ENCODE data around the gene TANC1. TPM values are rescaled to one million over a fixed set of nuclear protein-coding genes. Genes with fewer than 3 reads are reported as not detected.

TANC1 gene
- total RNA-seq, 1 experiment from 2014 or later: not detected

- Histone ChIP-seq H3K9ac (ENCODE audit: low read length) (no peak overlapping the region), H3K9me3 (ENCODE audit: low read length) (no peaks in the 10 kb centered on the region), H4K20me1 (ENCODE audit: insufficient read depth, low read depth, low read length) (no peaks in the 10 kb centered on the region), H3K36me3 (ENCODE audit: insufficient read depth, low read length) (no peaks in the 10 kb centered on the region), H2AFZ (ENCODE audit: low read length) (no peak overlapping the region), H3K4me2 (ENCODE audit: low read depth, low read length, poor library complexity, severe bottlenecking) (no peak overlapping the region), H3K79me2 (ENCODE audit: low read length) (no peaks in the 10 kb centered on the region), H3K4me3 (ENCODE audit: low read length) (no peak overlapping the region), H3K9me2 (replicated peaks; ENCODE audit: insufficient read depth, low read length) (no peaks in the 10 kb centered on the region), H3K27ac (ENCODE audit: low read length) (no peak overlapping the region), H3K4me1 (ENCODE audit: low read length) (no peaks in the 10 kb centered on the region), H3K27me3 (ENCODE audit: low read length) (no peaks in the 10 kb centered on the region)
- DNase-seq: no peak
Measured at GRCh38 chr2:159119652-159120257, 151.3 kb downstream of the TANC1 start.

- H3K36me3 ChIP-seq (ENCODE audit: insufficient read depth, low read length): no peaks in the 10 kb centered on the region
- H3K9ac ChIP-seq (ENCODE audit: low read length): no peak overlapping the region
- no peaks in the 10 kb centered on the region for H3K9me3 ChIP-seq (ENCODE audit: low read length)
- no peak overlapping the region for H3K4me3 ChIP-seq (ENCODE audit: low read length)
- H3K27me3 ChIP-seq (ENCODE audit: low read length): no peaks in the 10 kb centered on the region
- H4K20me1 ChIP-seq (ENCODE audit: insufficient read depth, low read depth, low read length): no peaks in the 10 kb centered on the region
- no peak overlapping the region for H3K4me2 ChIP-seq (ENCODE audit: low read depth, low read length, poor library complexity, severe bottlenecking)
- DNase-seq: no peak
- no peaks in the 10 kb centered on the region for H3K4me1 ChIP-seq (ENCODE audit: low read length)
- H3K27ac ChIP-seq (ENCODE audit: low read length): no peak overlapping the region
- H2AFZ ChIP-seq (ENCODE audit: low read length): no peak overlapping the region
- H3K9me2 ChIP-seq (replicated peaks; ENCODE audit: insufficient read depth, low read length): no peaks in the 10 kb centered on the region
- H3K79me2 ChIP-seq (ENCODE audit: low read length): no peaks in the 10 kb centered on the region
Measured at GRCh38 chr2:159123786-159124185, 155.3 kb downstream of the TANC1 start.

- no peak for DNase-seq
- H3K79me2 ChIP-seq (ENCODE audit: low read length): no peaks in the 10 kb centered on the region
Measured at GRCh38 chr2:159124441-159124911, 156.0 kb downstream of the TANC1 start.

GRCh38 chr2:159124931-159125467 lies 156.6 kb downstream of the TANC1 start:
- no peaks in the 10 kb centered on the region for H3K27me3 ChIP-seq (ENCODE audit: low read length)
- no peaks in the 10 kb centered on the region for H3K4me1 ChIP-seq (ENCODE audit: low read length)
- DNase-seq: no peak
- H2AFZ ChIP-seq (ENCODE audit: low read length): no peak overlapping the region
- H3K79me2 ChIP-seq (ENCODE audit: low read length): no peaks in the 10 kb centered on the region
- no peak overlapping the region for H3K4me2 ChIP-seq (ENCODE audit: low read depth, low read length, poor library complexity, severe bottlenecking)
- no peaks in the 10 kb centered on the region for H4K20me1 ChIP-seq (ENCODE audit: insufficient read depth, low read depth, low read length)
- no peak overlapping the region for H3K27ac ChIP-seq (ENCODE audit: low read length)
- H3K9me3 ChIP-seq (ENCODE audit: low read length): no peaks in the 10 kb centered on the region
- H3K9me2 ChIP-seq (replicated peaks; ENCODE audit: insufficient read depth, low read length): no peaks in the 10 kb centered on the region
- H3K36me3 ChIP-seq (ENCODE audit: insufficient read depth, low read length): no peaks in the 10 kb centered on the region
- no peak overlapping the region for H3K4me3 ChIP-seq (ENCODE audit: low read length)
- no peak overlapping the region for H3K9ac ChIP-seq (ENCODE audit: low read length)

More at GRCh38 chr2:159124441-159124911, 156.0 kb downstream of the TANC1 start:
- Histone ChIP-seq H4K20me1 (ENCODE audit: insufficient read depth, low read depth, low read length) (no peaks in the 10 kb centered on the region), H3K27ac (ENCODE audit: low read length) (no peak overlapping the region), H3K9me2 (replicated peaks; ENCODE audit: insufficient read depth, low read length) (no peaks in the 10 kb centered on the region), H3K4me1 (ENCODE audit: low read length) (no peaks in the 10 kb centered on the region), H3K9ac (ENCODE audit: low read length) (no peak overlapping the region), H3K36me3 (ENCODE audit: insufficient read depth, low read length) (no peaks in the 10 kb centered on the region), H3K9me3 (ENCODE audit: low read length) (no peaks in the 10 kb centered on the region), H3K27me3 (ENCODE audit: low read length) (no peaks in the 10 kb centered on the region), H2AFZ (ENCODE audit: low read length) (no peak overlapping the region), H3K4me2 (ENCODE audit: low read depth, low read length, poor library complexity, severe bottlenecking) (no peak overlapping the region), H3K4me3 (ENCODE audit: low read length) (no peak overlapping the region)

GRCh38 chr2:159125858-159126257 lies 157.4 kb downstream of the TANC1 start:
- H3K27me3 ChIP-seq (ENCODE audit: low read length): no peaks in the 10 kb centered on the region
- no peaks in the 10 kb centered on the region for H3K4me1 ChIP-seq (ENCODE audit: low read length)
- H3K9ac ChIP-seq (ENCODE audit: low read length): no peak overlapping the region
- DNase-seq: no peak
- H3K4me3 ChIP-seq (ENCODE audit: low read length): no peak overlapping the region
- H2AFZ ChIP-seq (ENCODE audit: low read length): no peak overlapping the region
- no peaks in the 10 kb centered on the region for H3K36me3 ChIP-seq (ENCODE audit: insufficient read depth, low read length)
- H3K27ac ChIP-seq (ENCODE audit: low read length): no peak overlapping the region
- no peaks in the 10 kb centered on the region for H3K79me2 ChIP-seq (ENCODE audit: low read length)
- no peaks in the 10 kb centered on the region for H3K9me3 ChIP-seq (ENCODE audit: low read length)
- H3K4me2 ChIP-seq (ENCODE audit: low read depth, low read length, poor library complexity, severe bottlenecking): no peak overlapping the region
- no peaks in the 10 kb centered on the region for H4K20me1 ChIP-seq (ENCODE audit: insufficient read depth, low read depth, low read length)
- no peaks in the 10 kb centered on the region for H3K9me2 ChIP-seq (replicated peaks; ENCODE audit: insufficient read depth, low read length)

GRCh38 chr2:159126432-159127022 lies 158.1 kb downstream of the TANC1 start:
- no peak overlapping the region for H3K27ac ChIP-seq (ENCODE audit: low read length)
- H3K4me3 ChIP-seq (ENCODE audit: low read length): no peak overlapping the region
- no peaks in the 10 kb centered on the region for H3K79me2 ChIP-seq (ENCODE audit: low read length)
- no peak for DNase-seq
- no peaks in the 10 kb centered on the region for H3K36me3 ChIP-seq (ENCODE audit: insufficient read depth, low read length)
- no peaks in the 10 kb centered on the region for H3K9me2 ChIP-seq (replicated peaks; ENCODE audit: insufficient read depth, low read length)
- H3K4me1 ChIP-seq (ENCODE audit: low read length): no peaks in the 10 kb centered on the region
- no peaks in the 10 kb centered on the region for H4K20me1 ChIP-seq (ENCODE audit: insufficient read depth, low read depth, low read length)
- H3K4me2 ChIP-seq (ENCODE audit: low read depth, low read length, poor library complexity, severe bottlenecking): no peak overlapping the region
- no peaks in the 10 kb centered on the region for H3K27me3 ChIP-seq (ENCODE audit: low read length)
- no peaks in the 10 kb centered on the region for H3K9me3 ChIP-seq (ENCODE audit: low read length)
- H3K9ac ChIP-seq (ENCODE audit: low read length): no peak overlapping the region
- no peak overlapping the region for H2AFZ ChIP-seq (ENCODE audit: low read length)

GRCh38 chr2:159128191-159128590 lies 159.8 kb downstream of the TANC1 start:
- Histone ChIP-seq H3K4me2 (ENCODE audit: low read depth, low read length, poor library complexity, severe bottlenecking) (no peak overlapping the region), H2AFZ (ENCODE audit: low read length) (no peak overlapping the region), H3K4me3 (ENCODE audit: low read length) (no peak overlapping the region), H4K20me1 (ENCODE audit: insufficient read depth, low read depth, low read length) (no peaks in the 10 kb centered on the region), H3K36me3 (ENCODE audit: insufficient read depth, low read length) (no peaks in the 10 kb centered on the region), H3K27ac (ENCODE audit: low read length) (no peak overlapping the region), H3K9me2 (replicated peaks; ENCODE audit: insufficient read depth, low read length) (no peaks in the 10 kb centered on the region), H3K27me3 (ENCODE audit: low read length) (no peaks in the 10 kb centered on the region), H3K9me3 (ENCODE audit: low read length) (no peaks in the 10 kb centered on the region), H3K79me2 (ENCODE audit: low read length) (no peaks in the 10 kb centered on the region), H3K4me1 (ENCODE audit: low read length) (no peaks in the 10 kb centered on the region), H3K9ac (ENCODE audit: low read length) (no peak overlapping the region)
- DNase-seq: no peak

- Histone ChIP-seq H3K9me2 (replicated peaks; ENCODE audit: insufficient read depth, low read length) (no peaks in the 10 kb centered on the region), H3K9me3 (ENCODE audit: low read length) (no peaks in the 10 kb centered on the region)
Measured at GRCh38 chr2:159129269-159129668, 160.8 kb downstream of the TANC1 start.

More at GRCh38 chr2:159129269-159129668, 160.8 kb downstream of the TANC1 start:
- Histone ChIP-seq H3K4me2 (ENCODE audit: low read depth, low read length, poor library complexity, severe bottlenecking) (no peak overlapping the region), H3K36me3 (ENCODE audit: insufficient read depth, low read length) (no peaks in the 10 kb centered on the region), H3K27me3 (ENCODE audit: low read length) (no peaks in the 10 kb centered on the region), H3K4me1 (ENCODE audit: low read length) (no peaks in the 10 kb centered on the region), H3K4me3 (ENCODE audit: low read length) (no peak overlapping the region), H3K79me2 (ENCODE audit: low read length) (no peaks in the 10 kb centered on the region), H4K20me1 (ENCODE audit: insufficient read depth, low read depth, low read length) (no peaks in the 10 kb centered on the region), H2AFZ (ENCODE audit: low read length) (no peak overlapping the region), H3K27ac (ENCODE audit: low read length) (no peak overlapping the region), H3K9ac (ENCODE audit: low read length) (no peak overlapping the region)
- no peak for DNase-seq
